NCI-H187 treated with DMSO at 0.1 percent for 48 hours (cell line): Measurements from ENCODE around the gene LTBP1.

Experiments
- DNase-seq: peaks from one replicate; lab custom pipeline; 2025; lab: John Stamatoyannopoulos, UW

LTBP1 gene

DNA sequence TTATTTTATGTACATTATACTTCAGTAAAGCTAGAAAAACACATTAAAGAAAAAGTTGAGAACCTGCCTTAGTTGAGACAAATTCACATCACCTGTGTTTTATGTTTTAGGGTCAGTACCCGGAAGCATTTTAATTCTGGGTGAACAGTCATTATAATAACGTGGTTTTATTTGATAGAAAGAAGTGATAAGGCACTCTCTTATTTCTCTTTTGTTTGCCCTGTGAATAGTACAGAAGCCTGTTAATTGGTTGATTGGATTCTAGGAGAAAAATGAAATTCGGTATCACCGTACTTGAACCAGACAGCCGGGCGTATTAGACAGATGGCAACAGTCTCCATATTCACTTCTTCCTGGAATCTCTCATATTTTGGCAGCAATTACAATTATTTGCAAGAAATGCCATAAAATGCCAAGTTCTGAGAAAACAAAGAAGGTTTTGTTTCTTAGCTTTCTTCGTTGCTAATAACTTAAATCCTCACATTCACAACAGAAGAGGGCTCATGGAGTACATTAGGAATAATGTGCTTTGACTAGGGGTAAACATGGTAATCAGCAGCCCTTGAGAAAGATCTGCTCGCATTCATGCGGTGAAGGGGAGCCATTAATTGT, 361.0 kb downstream of the LTBP1 start:
- no peak for DNase-seq

DNA sequence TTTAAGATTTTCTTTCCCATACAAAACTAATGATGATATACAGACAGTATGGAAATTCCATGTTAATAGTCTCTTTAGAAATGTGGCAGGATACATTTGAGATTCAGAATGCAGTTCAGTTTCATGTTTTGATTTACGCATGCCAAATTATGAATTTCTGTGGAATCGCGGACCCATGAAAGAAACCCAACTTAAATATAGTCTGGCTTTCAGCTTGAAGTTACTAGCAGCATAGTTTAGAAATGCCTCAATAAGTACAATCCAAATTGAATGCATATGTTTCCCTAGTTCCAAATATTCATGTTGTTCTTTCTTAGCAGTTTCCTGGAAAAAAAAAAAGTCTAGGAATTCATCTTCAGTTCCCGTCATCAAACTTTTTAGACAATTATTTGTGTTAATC, 365.6 kb downstream of the LTBP1 start:
- no peak for DNase-seq

DNA sequence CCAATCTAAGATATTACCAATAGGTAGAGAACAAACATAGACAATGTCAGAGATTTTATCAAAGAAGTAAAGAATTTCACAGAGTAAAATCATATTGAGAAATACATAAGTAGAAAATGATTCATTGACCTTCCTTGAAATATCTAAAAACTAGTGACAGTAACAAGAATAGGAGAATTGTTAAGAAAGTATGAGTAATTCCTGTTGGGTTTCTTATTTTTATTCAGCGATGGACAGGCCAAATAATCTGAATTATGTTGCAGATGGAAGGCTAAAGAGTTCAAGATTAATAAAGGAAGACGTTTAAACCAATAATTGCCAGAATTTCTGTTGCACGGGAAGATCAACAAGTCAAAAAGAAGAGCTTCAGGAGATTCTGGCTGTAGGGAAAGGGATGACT, 366.3 kb downstream of the LTBP1 start:
- no peak for DNase-seq

DNA sequence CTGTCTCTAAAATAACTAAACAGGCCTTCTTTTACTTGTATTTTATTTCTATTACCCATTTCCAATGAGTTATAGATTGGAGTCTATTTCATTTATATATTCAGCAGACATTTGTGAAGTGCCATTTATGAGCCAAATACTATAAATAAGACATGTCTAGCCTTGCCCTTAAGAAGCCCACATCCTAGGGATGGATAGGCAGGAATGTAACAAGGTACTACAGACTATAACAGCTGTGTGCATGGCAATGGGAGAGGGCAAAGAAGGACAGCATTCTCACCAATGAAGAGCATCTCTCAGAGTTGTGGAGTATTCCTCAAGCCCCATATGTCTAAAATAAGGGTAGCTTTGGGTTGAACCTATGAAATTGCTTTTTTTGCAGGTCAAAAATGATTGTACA, 367.8 kb downstream of the LTBP1 start:
- DNase-seq = no peak

DNA sequence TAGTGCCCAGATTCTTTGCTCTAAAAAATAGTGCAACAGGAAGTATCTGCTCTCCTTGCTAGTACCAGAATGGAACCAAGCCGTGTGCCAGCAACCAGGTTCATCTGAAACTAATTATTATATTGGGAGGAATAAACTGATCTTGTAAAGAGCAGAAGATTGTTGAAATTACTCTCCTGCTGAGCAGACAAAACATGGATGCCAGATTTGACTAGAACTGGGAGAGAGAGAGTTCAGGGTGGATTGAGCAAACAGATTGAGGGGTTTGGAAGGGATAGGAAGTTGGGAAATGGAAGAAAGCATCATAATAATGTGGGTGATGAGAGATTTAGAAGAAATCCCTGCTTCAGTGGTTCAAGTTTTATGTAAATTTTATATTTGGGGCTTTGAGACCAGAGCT, 369.6 kb downstream of the LTBP1 start:
- no peak for DNase-seq

DNA sequence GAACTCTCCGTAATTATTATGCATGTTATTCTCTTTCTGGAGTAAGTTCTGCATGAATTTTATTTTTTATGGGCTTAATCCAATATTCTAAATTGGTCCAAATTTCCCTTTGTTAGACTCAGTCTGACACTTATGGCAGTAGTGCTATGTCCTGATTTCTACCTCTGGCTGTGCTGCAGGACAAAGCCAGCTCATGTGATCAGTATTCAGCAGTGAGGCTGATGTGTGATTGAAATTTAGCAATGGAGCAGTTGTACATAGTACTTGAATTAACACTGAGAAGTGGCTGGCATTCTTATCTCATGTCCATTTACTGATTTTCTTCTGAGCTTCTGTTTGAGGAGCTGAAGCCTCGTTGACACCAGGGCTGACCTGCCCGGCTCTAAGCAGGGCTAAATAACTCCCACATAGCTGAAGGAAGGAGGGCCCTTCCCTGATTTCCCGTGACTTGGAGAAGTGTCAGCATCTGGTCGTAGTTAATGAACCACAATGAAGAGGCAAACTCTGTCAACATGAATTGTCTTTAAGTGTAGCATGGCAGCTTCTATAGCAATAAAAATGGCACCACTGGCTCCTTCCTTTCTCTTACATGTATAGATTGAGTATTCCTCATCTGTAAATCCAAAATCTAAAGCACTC, 370.7 kb downstream of the LTBP1 start:
- DNase-seq = no peak

DNA sequence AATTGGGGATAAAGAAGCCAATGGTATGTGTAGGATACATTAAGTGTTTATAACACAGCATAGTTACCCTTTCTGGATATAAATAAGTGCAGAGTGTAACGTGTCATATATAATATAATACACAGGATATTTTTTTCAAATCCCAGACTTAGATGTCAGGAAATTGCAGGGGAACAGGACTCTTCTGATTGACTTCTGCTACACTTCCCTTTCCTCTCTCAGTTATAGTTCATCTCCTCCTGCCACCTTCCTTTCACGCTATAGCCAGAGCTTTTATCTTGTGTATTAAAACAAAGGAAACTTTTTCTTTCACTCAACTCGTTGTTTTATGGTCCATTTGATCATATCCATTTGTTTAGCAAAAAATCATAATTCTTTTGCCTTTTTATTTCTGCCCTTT, 371.7 kb downstream of the LTBP1 start:
- no peak for DNase-seq

DNA sequence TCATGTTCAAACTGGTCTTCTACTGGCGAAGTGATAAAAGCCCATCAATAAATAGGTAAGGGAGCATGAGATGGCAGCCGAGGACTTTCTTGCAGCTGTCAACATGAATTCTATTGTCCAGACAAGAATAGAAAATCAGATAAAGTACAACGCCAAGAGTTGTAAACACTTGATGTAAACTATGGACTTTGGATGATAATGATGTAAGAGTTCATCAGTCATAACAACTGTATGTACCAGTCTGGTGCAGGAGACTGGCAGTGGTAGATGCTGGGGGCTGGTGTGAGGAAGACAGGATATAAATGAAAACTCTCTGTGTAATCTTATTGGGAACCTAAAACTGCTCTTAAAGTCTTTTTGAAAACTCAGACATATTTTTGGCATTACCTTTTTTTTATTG, 373.8 kb downstream of the LTBP1 start:
- DNase-seq = no peak

DNA sequence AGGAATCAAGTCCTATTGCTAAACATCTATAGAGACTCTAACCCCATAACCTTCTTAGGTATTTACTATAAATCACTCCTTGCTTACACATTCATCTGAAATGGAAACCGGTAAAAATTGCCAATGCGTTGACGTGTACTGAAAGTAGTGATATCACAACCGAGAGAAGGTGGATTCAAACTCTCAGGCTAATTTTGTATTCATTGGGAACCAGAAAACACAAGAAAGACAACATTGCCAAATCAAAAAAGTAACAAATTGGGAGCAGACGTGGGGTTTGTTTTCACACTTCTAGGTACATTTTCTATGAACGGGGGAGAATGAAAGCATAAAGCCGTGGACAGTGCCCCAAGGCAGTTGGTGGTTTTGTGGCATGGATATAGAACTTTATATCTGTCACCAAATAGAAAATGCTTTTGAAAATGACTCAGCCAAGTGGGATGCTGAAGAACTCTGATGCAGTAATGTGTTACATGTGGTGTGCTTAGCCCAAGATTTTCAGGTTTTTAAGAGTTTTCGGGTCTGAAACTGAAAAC, 374.6 kb downstream of the LTBP1 start:
- no peak for DNase-seq

DNA sequence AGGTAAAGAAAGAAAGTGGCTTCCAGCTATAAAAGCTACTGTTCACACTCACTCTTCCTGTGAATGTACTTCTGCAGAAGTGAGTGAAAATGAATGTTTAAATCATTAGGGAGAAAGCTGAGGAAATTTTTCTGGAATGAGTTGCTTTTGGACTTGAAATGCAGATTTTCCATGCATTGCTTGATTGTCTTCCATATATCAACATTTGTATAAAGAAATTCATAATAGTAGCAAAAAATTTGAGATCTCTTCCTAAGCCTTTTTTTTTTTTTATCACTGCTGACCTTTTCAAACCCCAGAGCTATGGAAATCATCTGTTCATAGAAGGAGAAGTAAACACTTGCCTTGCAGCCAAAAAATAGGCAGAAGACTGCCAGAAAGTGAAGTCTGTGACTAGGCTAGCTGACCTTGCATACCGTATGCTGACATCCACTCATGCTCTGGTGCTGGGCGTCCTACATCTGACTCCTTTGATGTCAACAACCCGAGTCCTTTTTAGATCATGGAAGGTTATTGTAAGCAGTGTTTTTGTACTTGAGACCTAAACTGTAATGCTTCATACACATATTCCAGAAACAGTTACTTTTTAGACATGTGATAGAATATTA, 375.2 kb downstream of the LTBP1 start:
- no peak for DNase-seq

DNA sequence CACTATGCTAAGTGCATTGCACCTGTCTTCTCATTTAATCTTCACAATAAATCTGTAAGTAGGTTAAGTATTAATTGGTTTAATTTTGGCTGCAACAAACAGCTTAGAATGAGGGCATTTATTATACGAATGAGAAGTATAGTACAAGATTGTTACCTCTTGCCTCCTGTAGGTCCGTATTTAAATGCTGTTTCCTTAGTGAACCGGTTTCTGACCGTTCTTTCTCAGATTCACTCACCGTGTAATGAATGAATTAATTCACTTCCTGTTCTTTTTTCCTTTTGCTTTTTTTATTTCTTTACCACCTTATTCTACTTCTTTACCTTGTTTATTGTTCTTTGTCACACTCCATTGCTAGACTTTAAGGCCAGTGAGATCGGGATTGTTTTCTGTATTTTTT, 375.9 kb downstream of the LTBP1 start:
- no peak for DNase-seq

DNA sequence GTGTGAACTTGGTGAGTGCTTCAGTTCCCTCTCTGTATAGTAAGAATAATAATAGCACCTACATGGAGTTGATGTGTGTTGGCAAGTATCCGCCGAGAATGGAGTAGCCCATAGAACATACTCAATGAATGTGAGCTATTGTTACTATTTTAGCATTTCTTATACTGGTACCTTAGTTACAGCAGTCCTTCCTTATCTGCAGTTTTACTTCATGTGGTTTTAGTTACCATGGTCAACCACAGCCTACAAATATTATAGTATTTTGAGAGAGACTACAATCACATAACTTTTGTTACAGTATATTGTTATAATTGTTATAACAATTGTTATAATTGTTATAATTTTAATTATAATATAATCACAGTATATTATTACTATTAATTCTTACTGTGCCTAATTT, 377.2 kb downstream of the LTBP1 start:
- no peak for DNase-seq

DNA sequence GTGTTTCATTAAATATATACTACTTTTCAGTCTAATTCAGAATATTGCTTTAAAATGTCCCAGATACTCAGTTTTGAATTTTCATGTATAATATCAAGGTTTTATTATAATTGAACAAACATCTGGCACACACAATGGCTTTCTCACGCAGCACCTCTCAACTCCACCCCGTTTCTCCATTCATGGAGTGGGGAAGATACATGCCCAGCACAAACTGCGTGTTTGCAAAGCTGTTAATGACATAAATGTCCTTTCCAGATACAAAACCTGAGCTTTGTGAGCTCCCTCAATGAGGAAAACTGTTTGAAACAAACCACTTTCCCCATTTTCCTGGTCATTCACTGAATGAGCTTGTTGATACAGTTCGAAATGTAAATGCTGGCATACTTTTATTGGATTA, 379.3 kb downstream of the LTBP1 start:
- no peak for DNase-seq

DNA sequence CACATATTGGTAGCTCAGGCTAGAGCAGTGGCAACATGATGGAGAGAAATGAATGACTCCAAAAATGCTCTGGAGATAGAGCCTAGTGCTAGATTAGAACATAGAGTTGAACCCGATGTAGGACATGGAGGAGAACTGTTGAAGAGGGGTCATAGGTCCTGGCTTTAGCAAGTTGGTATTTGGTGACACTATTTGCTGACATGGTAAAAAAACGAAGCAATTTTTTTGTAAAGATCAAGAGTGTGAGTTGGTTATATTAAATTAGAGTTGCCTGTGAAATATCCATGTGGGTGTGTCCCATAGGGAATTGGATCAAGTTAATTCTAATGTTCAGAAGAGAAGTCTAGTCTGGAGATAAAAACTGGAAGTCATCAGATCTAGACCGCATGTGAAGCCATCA, 386.7 kb downstream of the LTBP1 start:
- DNase-seq = no peak

DNA sequence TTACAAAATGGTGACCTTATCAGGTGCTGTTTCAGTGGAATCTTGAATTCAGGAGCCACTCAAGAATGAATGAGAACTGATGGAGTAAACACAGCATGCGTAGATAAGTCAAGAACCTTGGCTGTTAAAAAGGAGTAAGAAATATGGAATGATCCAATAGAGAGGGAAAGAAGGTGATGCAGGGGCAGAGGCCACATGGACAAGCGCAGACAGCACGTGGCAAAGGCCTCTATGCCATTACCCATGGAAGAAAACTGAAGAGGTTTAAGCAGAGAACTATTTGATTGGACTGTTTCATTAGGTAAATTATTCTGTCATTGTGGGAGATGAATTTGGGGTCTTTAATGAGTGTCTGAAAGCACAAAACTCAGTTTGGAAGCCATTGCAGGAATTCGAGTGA, 387.3 kb downstream of the LTBP1 start:
- DNase-seq = no peak

DNA sequence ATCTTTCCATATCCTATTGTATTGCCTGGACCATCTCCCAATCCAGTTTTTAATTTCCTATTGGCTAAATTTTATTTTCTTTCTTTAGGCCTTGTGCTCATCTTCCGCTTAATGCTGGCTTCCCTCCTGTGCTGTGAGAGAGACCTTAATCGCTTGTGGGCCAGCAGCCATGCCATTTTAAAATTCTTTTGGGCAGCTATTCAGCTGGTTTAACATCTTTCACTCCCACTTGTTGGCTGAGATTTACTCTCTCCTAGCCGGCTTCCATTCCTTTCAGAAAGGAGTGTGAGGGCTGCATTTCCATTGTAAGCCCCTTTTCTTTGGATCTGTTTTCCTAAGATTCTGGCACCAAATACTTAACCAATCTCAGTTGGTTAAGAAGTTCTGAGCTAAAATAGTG, 388.8 kb downstream of the LTBP1 start:
- DNase-seq = no peak

DNA sequence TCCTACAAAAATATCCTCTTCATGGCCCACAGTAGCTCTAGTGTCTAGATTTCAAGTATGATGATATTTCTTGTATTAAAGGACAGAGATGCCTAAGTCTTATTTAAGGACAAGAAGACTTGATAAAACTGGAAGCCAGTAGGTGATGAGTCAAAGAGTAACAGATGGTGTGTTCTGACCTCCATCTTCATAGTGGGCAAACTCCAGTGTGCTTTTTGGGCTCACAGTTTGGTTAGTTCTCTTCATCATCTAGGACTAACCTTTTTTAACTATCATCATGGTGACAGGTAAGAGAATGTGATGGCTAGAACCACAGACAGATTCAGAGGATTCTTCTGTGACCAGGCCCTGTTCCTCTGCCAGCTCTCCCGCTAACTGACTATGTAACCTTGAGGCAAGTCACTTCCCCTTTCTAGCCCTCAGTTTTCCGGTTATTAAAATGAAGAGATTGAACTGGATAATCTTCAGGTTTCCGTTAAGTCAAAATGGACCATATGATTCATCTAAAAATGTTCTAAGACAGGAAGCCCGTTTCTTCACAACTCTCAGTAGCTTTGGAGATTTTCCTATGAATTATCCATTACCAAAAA, 389.4 kb downstream of the LTBP1 start:
- no peak for DNase-seq

DNA sequence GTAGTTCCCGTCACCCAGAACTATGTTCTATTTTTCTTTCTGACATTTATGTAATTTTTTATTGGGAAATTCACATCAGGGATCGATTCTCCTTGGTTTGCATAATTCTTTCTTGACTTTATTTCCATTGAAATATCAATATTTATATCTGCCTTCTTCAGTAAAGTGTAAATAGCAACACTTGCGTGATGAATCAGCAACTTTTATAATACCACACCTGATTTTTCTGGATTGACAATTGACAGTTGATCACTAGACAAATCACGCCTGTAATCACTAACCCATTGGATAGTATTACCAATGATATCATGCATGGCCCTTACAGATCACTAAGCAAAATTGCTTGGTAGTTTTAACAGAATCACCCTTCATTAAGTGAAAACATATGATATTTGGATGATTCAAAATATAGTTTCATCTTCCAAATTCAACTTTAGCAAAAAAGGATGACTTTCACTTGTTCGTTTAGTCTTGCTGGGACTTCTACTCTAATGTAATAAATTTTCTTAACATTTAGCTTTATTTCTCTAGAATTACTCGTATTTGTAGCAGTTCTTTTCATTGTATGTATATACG, 390.7 kb downstream of the LTBP1 start:
- DNase-seq = no peak

DNA sequence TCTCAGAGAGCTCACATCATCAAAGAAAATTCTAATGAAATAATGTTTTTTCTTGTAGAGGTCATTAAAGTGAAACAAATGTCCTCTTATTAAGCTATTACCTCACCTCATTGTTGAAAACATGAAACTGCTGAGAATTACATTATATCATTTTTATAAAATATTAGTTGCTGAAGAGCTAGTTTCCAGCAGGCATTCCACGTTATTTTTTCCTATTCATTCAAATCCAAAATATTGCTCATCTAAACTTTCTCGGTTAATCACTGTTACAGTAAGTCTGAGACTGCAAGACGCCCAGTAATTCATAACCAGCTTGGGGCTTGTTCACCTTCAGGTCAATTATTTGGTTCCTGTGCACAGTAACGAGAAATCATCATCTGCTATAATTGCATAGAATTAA, 391.2 kb downstream of the LTBP1 start:
- DNase-seq = no peak

DNA sequence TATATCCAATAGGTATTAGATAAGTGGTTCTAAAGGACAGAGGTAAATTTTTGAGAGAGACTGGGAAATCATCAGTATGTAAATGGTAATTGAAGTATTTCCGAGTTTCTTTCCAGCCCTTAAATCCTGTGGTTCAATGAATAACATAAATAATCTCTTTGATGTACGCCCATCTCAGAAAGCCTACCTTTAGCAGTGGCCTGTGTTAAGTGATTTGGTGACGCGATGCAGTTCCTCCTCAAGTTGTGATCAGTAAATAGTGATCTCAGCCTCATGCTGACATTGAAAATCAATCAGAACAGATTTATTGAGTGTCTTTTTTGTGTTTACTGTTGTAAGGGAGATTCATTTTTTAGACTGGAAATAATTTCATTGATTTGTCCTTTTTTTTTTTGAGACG, 392.5 kb downstream of the LTBP1 start:
- DNase-seq = no peak

DNA sequence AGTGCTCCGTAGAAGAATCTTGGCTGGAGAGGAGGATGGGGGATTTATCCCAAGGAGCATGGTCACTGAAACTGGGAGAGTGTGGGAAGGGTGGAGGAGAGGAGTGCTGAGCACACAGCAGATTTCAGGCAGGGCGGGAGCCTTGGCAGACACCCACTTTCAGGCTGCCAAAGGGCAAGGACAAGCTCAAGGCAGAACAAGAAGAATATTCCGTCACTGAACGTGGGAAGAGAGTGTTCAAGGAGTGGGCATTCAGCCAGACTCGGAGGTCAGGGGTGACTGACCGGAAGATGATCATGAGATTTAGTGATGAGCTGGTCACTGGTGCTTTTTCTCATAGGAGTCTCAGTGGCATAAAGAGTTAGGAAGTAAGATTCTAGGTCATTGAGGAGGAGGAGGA, 393.5 kb downstream of the LTBP1 start:
- DNase-seq = no peak

DNA sequence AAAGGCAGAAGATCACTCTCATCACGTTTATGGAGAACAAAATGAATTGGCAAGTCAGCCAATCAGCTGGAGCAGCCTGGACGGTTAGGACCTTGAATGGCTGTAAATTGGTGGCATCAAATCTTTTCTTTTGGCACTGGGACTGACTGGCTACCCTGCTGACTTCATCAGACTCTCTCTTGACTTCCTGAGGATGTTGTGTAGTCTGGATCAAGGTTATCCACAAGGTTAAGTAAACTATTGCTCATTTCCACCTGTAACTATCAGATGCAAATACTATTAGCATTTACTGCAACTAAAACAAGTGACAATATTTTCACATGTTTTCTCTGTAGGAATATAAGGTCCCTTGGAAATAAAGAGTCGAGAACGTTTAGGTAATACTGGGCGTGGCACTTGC, 395.4 kb downstream of the LTBP1 start:
- no peak for DNase-seq

DNA sequence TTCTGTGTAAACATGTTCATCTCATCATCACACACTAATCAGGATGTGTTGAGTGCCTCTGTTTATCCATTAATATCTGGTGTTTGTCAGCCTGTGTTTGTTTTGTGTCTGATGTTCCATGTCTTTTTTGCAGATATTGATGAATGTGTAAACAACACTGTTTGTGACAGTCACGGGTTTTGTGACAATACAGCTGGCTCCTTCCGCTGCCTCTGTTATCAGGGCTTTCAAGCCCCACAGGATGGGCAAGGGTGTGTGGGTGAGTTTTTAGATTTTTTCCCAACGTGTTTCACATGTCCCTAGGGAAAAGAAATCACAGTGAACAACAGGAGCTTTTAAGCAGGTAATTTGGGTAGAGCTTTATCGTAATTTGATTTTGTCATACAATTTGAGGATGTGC, 396.0 kb downstream of the LTBP1 start:
- no peak for DNase-seq
